Stimulated activated CD4-positive, alpha-beta T cell treated with anti-CD3 and anti-CD28 coated beads, Interleukin-4, amount 100 ng/mL, for 4 hours (primary cell): ENCODE results near the gene KRT80.

Source experiments
- DNase-seq, 2 experiments: peaks; one replicate each; pipeline ENCODE4 v3.0.0-alpha.2; 2020

KRT80 gene

GRCh38 chr12:52228931-52229330, 37.1 kb upstream of the KRT80 start:
- no peak for DNase-seq

GRCh38 chr12:52228366-52228765, 36.6 kb upstream of the KRT80 start:
- no peak for DNase-seq

- DNase-seq: no peak
Observed at GRCh38 chr12:52227606-52228166, 35.9 kb upstream of the KRT80 start.

GRCh38 chr12:52226446-52226845, 34.6 kb upstream of the KRT80 start:
- DNase-seq: no peak

- DNase-seq: no peak
Observed at GRCh38 chr12:52225752-52226151, 33.9 kb upstream of the KRT80 start.

- no peak for DNase-seq
Observed at GRCh38 chr12:52224151-52224550, 32.3 kb upstream of the KRT80 start.

GRCh38 chr12:52223406-52224039, 31.7 kb upstream of the KRT80 start:
- no peak for DNase-seq

- DNase-seq: no peak
Observed at GRCh38 chr12:52222692-52223091, 30.9 kb upstream of the KRT80 start.

- DNase-seq: peak; percentile 44 to 66
Observed at GRCh38 chr12:52221912-52222457, 30.2 kb upstream of the KRT80 start.

GRCh38 chr12:52221070-52221781, 29.4 kb upstream of the KRT80 start:
- no peak for DNase-seq

- no peak for DNase-seq
Observed at GRCh38 chr12:52220477-52220876, 28.7 kb upstream of the KRT80 start.

GRCh38 chr12:52218001-52218400, 26.2 kb upstream of the KRT80 start:
- no peak for DNase-seq

GRCh38 chr12:52217223-52217622, 25.4 kb upstream of the KRT80 start:
- no peak for DNase-seq

GRCh38 chr12:52216807-52217206, 25.0 kb upstream of the KRT80 start:
- DNase-seq: no peak

- DNase-seq: no peak
Observed at GRCh38 chr12:52216100-52216499, 24.3 kb upstream of the KRT80 start.

- DNase-seq: no peak
Observed at GRCh38 chr12:52215587-52216031, 23.8 kb upstream of the KRT80 start.

- no peak for DNase-seq
Observed at GRCh38 chr12:52214421-52214802, 22.6 kb upstream of the KRT80 start.

GRCh38 chr12:52213564-52214420, 22.0 kb upstream of the KRT80 start:
- DNase-seq: peak; percentile 22 to 46

- no peak for DNase-seq
Observed at GRCh38 chr12:52212701-52213563, 21.1 kb upstream of the KRT80 start.

GRCh38 chr12:52211716-52212585, 20.1 kb upstream of the KRT80 start:
- no peak for DNase-seq
